ENCODE measurements around the gene BORCS8. TPM values are rescaled to one million over a fixed set of nuclear protein-coding genes. Genes with fewer than 3 reads are reported as not detected.

BORCS8 gene
- total RNA-seq, 1 experiment from 2014 or later = 25.4 TPM

- ChIA-PET CTCF (interaction anchor here (0.6 to 4.2 kb wide), 3 partner anchors 13 to 15 kb away, joined by 3 to 25 read pairs (median 4); no protein-coding TSS in a partner anchor), POLR2A (interaction anchor here (0.6 kb wide), 1 partner anchor 9 kb away, joined by 3 read pairs; no protein-coding TSS in a partner anchor)
- no peak for DNase-seq (ENCODE audit: unreplicated experiment)
- TF ChIP-seq, protein P1, sequence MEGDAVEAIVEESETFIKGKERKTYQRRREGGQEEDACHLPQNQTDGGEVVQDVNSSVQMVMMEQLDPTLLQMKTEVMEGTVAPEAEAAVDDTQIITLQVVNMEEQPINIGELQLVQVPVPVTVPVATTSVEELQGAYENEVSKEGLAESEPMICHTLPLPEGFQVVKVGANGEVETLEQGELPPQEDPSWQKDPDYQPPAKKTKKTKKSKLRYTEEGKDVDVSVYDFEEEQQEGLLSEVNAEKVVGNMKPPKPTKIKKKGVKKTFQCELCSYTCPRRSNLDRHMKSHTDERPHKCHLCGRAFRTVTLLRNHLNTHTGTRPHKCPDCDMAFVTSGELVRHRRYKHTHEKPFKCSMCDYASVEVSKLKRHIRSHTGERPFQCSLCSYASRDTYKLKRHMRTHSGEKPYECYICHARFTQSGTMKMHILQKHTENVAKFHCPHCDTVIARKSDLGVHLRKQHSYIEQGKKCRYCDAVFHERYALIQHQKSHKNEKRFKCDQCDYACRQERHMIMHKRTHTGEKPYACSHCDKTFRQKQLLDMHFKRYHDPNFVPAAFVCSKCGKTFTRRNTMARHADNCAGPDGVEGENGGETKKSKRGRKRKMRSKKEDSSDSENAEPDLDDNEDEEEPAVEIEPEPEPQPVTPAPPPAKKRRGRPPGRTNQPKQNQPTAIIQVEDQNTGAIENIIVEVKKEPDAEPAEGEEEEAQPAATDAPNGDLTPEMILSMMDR (IDR thresholded peaks at IDR 0.05; ENCODE audit: unreplicated experiment) = no peak
- Mint-ChIP-seq H3K4me1 (ENCODE audit: insufficient read depth, unreplicated experiment) (no peaks in the 10 kb centered on the region), H3K27ac (ENCODE audit: low read depth, unreplicated experiment) (no peak overlapping the region), H3K36me3 (ENCODE audit: insufficient read depth, unreplicated experiment) (peaks cover 6% of the 10 kb centered on the region), H3K9me3 (ENCODE audit: unreplicated experiment) (no peaks in the 10 kb centered on the region), H3K27me3 (ENCODE audit: insufficient read depth, unreplicated experiment) (no peaks in the 10 kb centered on the region), H3K4me3 (ENCODE audit: unreplicated experiment) (no peak overlapping the region)
- intact Hi-C loops (cut with micrococcal nuclease) = no loop called here
- no TSS peak for BruUV-seq (replicated peaks)
Observed at GRCh38 chr19:19159534-19159933, 32.4 kb downstream of the BORCS8 start.

DNA sequence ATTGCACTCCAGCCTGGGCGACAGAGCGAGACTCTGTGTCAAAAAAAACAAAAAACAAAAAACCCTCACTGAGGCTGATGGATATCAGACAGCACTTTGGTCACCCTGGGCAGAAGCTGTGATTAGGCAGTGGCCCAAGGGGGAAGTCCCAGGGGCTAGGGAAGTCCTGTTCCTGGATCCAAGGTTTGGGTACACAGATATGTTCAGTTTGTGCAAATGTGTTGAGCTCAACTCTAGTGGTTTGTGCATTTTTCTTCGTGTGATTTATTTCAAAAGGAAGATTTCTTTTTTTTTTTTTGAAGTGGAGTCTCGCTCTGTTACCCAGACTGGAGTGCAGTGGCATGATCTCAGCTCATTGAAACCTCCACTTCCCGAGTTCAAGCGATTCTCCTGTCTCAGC, 34.1 kb downstream of the BORCS8 start:
- BruUV-seq (replicated peaks) = no TSS peak
- H3K27me3 Mint-ChIP-seq (ENCODE audit: insufficient read depth, unreplicated experiment) = no peaks in the 10 kb centered on the region

GRCh38 chr19:19155495-19156219, 36.3 kb downstream of the BORCS8 start:
- DNase-seq (ENCODE audit: unreplicated experiment) = no peak
- Mint-ChIP-seq H3K36me3 (ENCODE audit: insufficient read depth, unreplicated experiment) (peaks cover 6% of the 10 kb centered on the region), H3K27me3 (ENCODE audit: insufficient read depth, unreplicated experiment) (no peaks in the 10 kb centered on the region), H3K27ac (ENCODE audit: low read depth, unreplicated experiment) (no peak overlapping the region), H3K4me3 (ENCODE audit: unreplicated experiment) (no peak overlapping the region), H3K9me3 (ENCODE audit: unreplicated experiment) (no peaks in the 10 kb centered on the region), H3K4me1 (ENCODE audit: insufficient read depth, unreplicated experiment) (no peaks in the 10 kb centered on the region)
- no TSS peak for BruUV-seq (replicated peaks)
- TF ChIP-seq, protein P1 (IDR thresholded peaks at IDR 0.05; ENCODE audit: unreplicated experiment) = no peak
- POLR2A ChIA-PET = interaction anchor here (1.2 kb wide), 1 partner anchor 32 kb away, joined by 3 read pairs; no protein-coding TSS in a partner anchor
- CTCF ChIA-PET = interaction anchor here (0.6 to 4.2 kb wide), 6 partner anchors 7 to 334 kb away, joined by 3 to 33 read pairs (median 4); no protein-coding TSS in a partner anchor
- intact Hi-C loops (cut with micrococcal nuclease) = no loop called here

More for the DNA sequence above, 34.1 kb downstream of the BORCS8 start:
- TF ChIP-seq, protein P1 (IDR thresholded peaks at IDR 0.05; ENCODE audit: unreplicated experiment) = no peak
- Mint-ChIP-seq H3K36me3 (ENCODE audit: insufficient read depth, unreplicated experiment) (peaks cover 6% of the 10 kb centered on the region), H3K9me3 (ENCODE audit: unreplicated experiment) (no peaks in the 10 kb centered on the region), H3K4me1 (ENCODE audit: insufficient read depth, unreplicated experiment) (no peaks in the 10 kb centered on the region), H3K27ac (ENCODE audit: low read depth, unreplicated experiment) (no peak overlapping the region), H3K4me3 (ENCODE audit: unreplicated experiment) (no peak overlapping the region)
- intact Hi-C loops (cut with micrococcal nuclease) = no loop called here
- ChIA-PET CTCF (interaction anchor here (1.0 to 4.2 kb wide), 4 partner anchors 12 to 34 kb away, joined by 3 to 33 read pairs (median 16); no protein-coding TSS in a partner anchor), POLR2A (interaction anchor here (1.2 kb wide), 1 partner anchor 358 kb away, joined by 4 read pairs; the partner anchor contains the start of gene NDUFA13)
- DNase-seq (ENCODE audit: unreplicated experiment) = no peak

DNA sequence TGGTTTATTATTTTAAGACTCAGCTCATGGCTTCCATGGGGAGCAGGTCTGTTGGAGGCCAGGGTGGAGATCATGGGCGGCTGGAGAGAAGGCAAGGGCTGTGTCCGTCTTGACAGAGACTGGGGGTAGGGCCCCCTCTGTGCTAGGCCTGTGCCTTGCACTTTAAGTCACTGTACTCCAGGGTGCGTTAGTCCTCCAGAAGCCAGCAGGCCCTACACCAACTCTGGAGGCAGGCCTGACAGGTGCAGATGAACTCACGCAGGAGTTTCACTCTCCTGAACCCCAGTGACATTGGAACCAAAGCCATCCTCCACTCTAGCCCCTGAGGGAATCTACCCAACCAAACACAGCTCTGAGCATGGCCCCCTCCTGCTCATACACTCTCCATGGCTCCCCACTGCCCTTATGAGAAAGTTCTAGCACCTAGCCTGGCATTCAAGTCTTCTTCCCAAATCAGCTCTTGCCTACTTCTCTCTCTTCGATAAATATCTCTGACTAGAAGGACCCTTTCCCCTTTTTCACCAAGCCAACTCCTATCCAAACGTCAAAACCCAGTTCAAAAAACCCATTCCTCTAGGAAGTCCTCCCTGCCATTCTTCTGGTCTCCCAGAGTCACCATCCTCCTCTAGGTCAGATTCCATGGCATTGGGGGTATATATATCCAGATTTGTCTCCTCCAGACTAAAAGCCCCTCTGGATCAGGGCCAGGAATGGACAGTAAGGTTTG, 37.0 kb downstream of the BORCS8 start:
- Mint-ChIP-seq H3K9me3 (ENCODE audit: unreplicated experiment) (no peaks in the 10 kb centered on the region), H3K36me3 (ENCODE audit: insufficient read depth, unreplicated experiment) (peaks cover 8% of the 10 kb centered on the region), H3K4me1 (ENCODE audit: insufficient read depth, unreplicated experiment) (no peaks in the 10 kb centered on the region), H3K27me3 (ENCODE audit: insufficient read depth, unreplicated experiment) (no peaks in the 10 kb centered on the region), H3K4me3 (ENCODE audit: unreplicated experiment) (no peak overlapping the region), H3K27ac (ENCODE audit: low read depth, unreplicated experiment) (no peak overlapping the region)
- ChIA-PET POLR2A (interaction anchor here (0.6 kb wide), 1 partner anchor 86 kb away, joined by 3 read pairs; no protein-coding TSS in a partner anchor), CTCF (interaction anchor here (0.6 to 4.2 kb wide), 2 partner anchors 9 to 80 kb away, joined by 3 to 25 read pairs; no protein-coding TSS in a partner anchor)
- intact Hi-C loops (cut with micrococcal nuclease) = no loop called here
- TF ChIP-seq, protein P1 (IDR thresholded peaks at IDR 0.05; ENCODE audit: unreplicated experiment) = no peak
- BruUV-seq (replicated peaks) = no TSS peak
- DNase-seq (ENCODE audit: unreplicated experiment) = no peak
